K562 (cell line): Measurements from ENCODE around the gene VAC14. TPM values are rescaled to one million over a fixed set of nuclear protein-coding genes. Genes with fewer than 3 reads are reported as not detected.

Experiments
- ATAC-seq: fragments of 200-7000 bp; cut with Tn5 transposase; 3 replicates; pipeline ENCODE4 v1.9.1; 2020; ENCODE audit warnings: moderate library complexity
- BruUV-seq: library from RNA; stranded (reverse); fragments of 400-500 nt; replicated peaks from 2 replicates; lab custom pipeline; 2021; lab: Mats Ljungman, UMichigan
- CTCF ChIA-PET: fragments of 300-600 bp; formaldehyde crosslinking; extraction: SDS; loops from one replicate; lab custom pipeline; 2021; ENCODE audit warnings: low intra/inter-chr PET ratio; lab: Yijun Ruan, JAX
- POLR2A ChIA-PET: fragments of 300-600, 350-650 bp; sonication (Branson Sonifier 250); formaldehyde crosslinking; extraction: SDS; loops from one replicate; lab custom pipeline; 2021; ENCODE audit warnings: antibody characterized with exemption, inconsistent platforms; lab: Yijun Ruan, JAX
- DNase-seq, 4 experiments: peaks; one replicate each; pipeline versions ENCODE4 v3.0.0 to v3.0.0-alpha.2; 2011 to 2018; ENCODE audit warnings: low spot score in 3 of 4, mixed read lengths in 3 of 4; ENCODE audit errors: extremely low read depth in 1 of 4
- FAIRE-seq: peaks from 2 replicates; lab custom pipeline; 2011; peaks lifted over from hg19 to GRCh38; lab: Jason Lieb, UNC
- H2AFZ ChIP-seq: 2 replicates; pipeline ENCODE4 v1.6.0; 2011; ENCODE audit warnings: low read depth, low read length, control low read depth, inconsistent platforms
- H3K27ac ChIP-seq: fragments of 200-600 bp; 3 replicates; pipeline ENCODE4 v1.8.0; 2011; ENCODE audit warnings: low read depth, mild to moderate bottlenecking, control low read depth, inconsistent platforms, low read length, moderate library complexity, mixed read lengths; ENCODE audit errors: extremely low read depth
- H3K27me3 ChIP-seq, 2 experiments: fragments of 300-600 bp in 1 of 2; 2 replicates in 1 of 2; 3 replicates in 1 of 2; pipeline versions ENCODE4 v1.6.0 to v1.8.0; 2011; ENCODE audit warnings: inconsistent platforms in 2 of 2, low read length in 2 of 2, mild to moderate bottlenecking in 1 of 2, mixed read lengths in 1 of 2, moderate library complexity in 1 of 2; ENCODE audit not compliant: control insufficient read depth in 2 of 2, insufficient read depth in 2 of 2
- H3K36me3 ChIP-seq: fragments of 300-600 bp; 3 replicates; pipeline ENCODE4 v1.8.0; 2011; ENCODE audit warnings: mild to moderate bottlenecking, low read length, inconsistent platforms; ENCODE audit not compliant: control insufficient read depth, insufficient read depth
- H3K4me1 ChIP-seq, 2 experiments: fragments of 200-600 bp in 1 of 2; replicated peaks in 1 of 2; 2 replicates in 1 of 2; 3 replicates in 1 of 2; pipeline versions ENCODE4 v1.5.1 to v1.8.0; 2011; ENCODE audit warnings: inconsistent platforms in 2 of 2, low read length in 2 of 2, mild to moderate bottlenecking in 1 of 2, mixed read lengths in 1 of 2, moderate library complexity in 1 of 2; ENCODE audit not compliant: control insufficient read depth in 2 of 2, insufficient read depth in 2 of 2
- H3K4me2 ChIP-seq: 2 replicates; pipeline ENCODE4 v1.6.1; 2011; ENCODE audit warnings: low read length, control low read depth, inconsistent platforms, mixed read lengths; ENCODE audit not compliant: insufficient read depth
- H3K4me3 ChIP-seq: fragments of 200-600 bp; sonication (generic), shearing (Covaris generic); 2 replicates; pipeline ENCODE4 v1.5.1; 2016; ENCODE audit warnings: control low read depth, inconsistent platforms
- H3K79me2 ChIP-seq: fragments of 200-600 bp; 3 replicates; pipeline ENCODE4 v1.8.0; 2011; ENCODE audit warnings: low read length, inconsistent platforms; ENCODE audit not compliant: control insufficient read depth, insufficient read depth
- H3K9ac ChIP-seq, 2 experiments: 2 replicates each; pipeline versions ENCODE4 v1.6.0 to v1.6.1; 2011; ENCODE audit warnings: low read depth in 2 of 2, low read length in 2 of 2, control low read depth in 1 of 2, inconsistent platforms in 1 of 2, mild to moderate bottlenecking in 1 of 2, mixed read lengths in 1 of 2; ENCODE audit not compliant: insufficient read depth in 1 of 2
- H3K9me1 ChIP-seq: one replicate; pipeline ENCODE4 v1.6.0; 2011; ENCODE audit warnings: inconsistent platforms, mild to moderate bottlenecking, low read length, moderate library complexity; ENCODE audit not compliant: control insufficient read depth, insufficient read depth
- H3K9me3 ChIP-seq: replicated peaks from 2 replicates; pipeline ENCODE4 v1.5.1; 2011; ENCODE audit warnings: low read depth, low read length, inconsistent platforms; ENCODE audit not compliant: control insufficient read depth, insufficient read depth
- H4K20me1 ChIP-seq: replicated peaks from 2 replicates; pipeline ENCODE4 v1.6.1; 2011; ENCODE audit warnings: low read length, inconsistent platforms, mixed read lengths; ENCODE audit not compliant: control insufficient read depth, insufficient read depth
- FIP1L1 ChIP-seq: fragments of 200-400 bp; formaldehyde crosslinking; IDR thresholded peaks from 2 replicates; pipeline ENCODE4 v1.6.1; 2018; ENCODE audit warnings: mild to moderate bottlenecking, low read depth, low read length; ENCODE audit not compliant: poor library complexity, severe bottlenecking
- JUNB ChIP-seq: fragments of 450-650 bp; formaldehyde crosslinking; conservative IDR thresholded peaks from 2 replicates; pipeline ENCODE4 v1.4.0; 2020; ENCODE audit warnings: mild to moderate bottlenecking
- KLF13 ChIP-seq: fragments of 450-650 bp; IDR thresholded peaks from 2 replicates; pipeline ENCODE4 v1.6.1; 2016; ENCODE audit warnings: missing genetic modification characterization, low read depth, mild to moderate bottlenecking, missing compliant biosample characterization, moderate library complexity, borderline replicate concordance
- MIER1 ChIP-seq: fragments of 450-650 bp; IDR thresholded peaks from 2 replicates; pipeline ENCODE4 v1.6.1; 2016; ENCODE audit warnings: antibody characterized with exemption, mild to moderate bottlenecking, low read depth
- MTA1 ChIP-seq: fragments of 450-650 bp; IDR thresholded peaks from 2 replicates; pipeline ENCODE4 v1.6.1; 2017; ENCODE audit warnings: borderline replicate concordance
- RAD21 ChIP-seq, 2 experiments: fragments of 250-450 bp in 1 of 2; fragments of 450-650 bp in 1 of 2; sonication (Bioruptor Pico) in 1 of 2; formaldehyde crosslinking in 1 of 2; IDR thresholded peaks in 1 of 2; conservative IDR thresholded peaks in 1 of 2; 2 replicates each; pipeline versions ENCODE4 v1.4.0 to v1.8.0; 2020 to 2022; ENCODE audit warnings: mild to moderate bottlenecking in 2 of 2, moderate library complexity in 1 of 2
- STAG1 ChIP-seq: sonication (generic); formaldehyde crosslinking; IDR thresholded peaks from 2 replicates; pipeline ENCODE4 v1.5.0; 2020; ENCODE audit warnings: missing genetic modification reagents, borderline replicate concordance
- TCF7L2 ChIP-seq: fragments of 150-350 bp; IDR thresholded peaks from 2 replicates; pipeline ENCODE4 v1.6.1; 2016; ENCODE audit warnings: low read depth, mild to moderate bottlenecking, low read length, moderate library complexity
- YBX1 ChIP-seq: fragments of 450-650 bp; IDR thresholded peaks from 2 replicates; pipeline ENCODE4 v1.7.1; 2016; ENCODE audit warnings: mild to moderate bottlenecking
- WGBS: fragments of 100-300 bp; shearing (Covaris generic); methylation state at CpG from one replicate; pipeline ENCODE4 v1.1.6; 2016; ENCODE audit warnings: low coverage, mixed read lengths; ENCODE audit not compliant: insufficient coverage; ENCODE audit errors: missing lambda C conversion rate; 5-methylcytosine and 5-hydroxymethylcytosine counted together
- in situ Hi-C: fragments of 300-500 bp; cut with MboI; formaldehyde crosslinking; loops from 4 replicates; pipeline ENCODE4 v1.15.0; 2018; ENCODE audit warnings: inconsistent platforms, mixed read lengths
- intact Hi-C: fragments of 100-400 bp; cut with micrococcal nuclease; formaldehyde crosslinking; loops from 2 replicates; pipeline ENCODE4 v1.14.2; 2022
- polyA plus RNA-seq, 8 experiments: library from polyadenylated mRNA; depleted of rRNA in 4 of 8; stranded (reverse) in 5 of 8; unstranded in 3 of 8; fragments of >200 nt; fragmentation: Nextera tagmentation in 2 of 8; fragmentation: Illumina TruSeq in 1 of 8; extraction: Ambion mirVana in 2 of 8; extraction: Trizol in 1 of 8; gene quantifications; 2 replicates each; pipeline versions ENCODE4 v1.2.1 to v1.2.3, GENCODE V29; 2011 to 2014; ENCODE audit warnings: inconsistent platforms in 1 of 8, missing spikeins in 1 of 8
- total RNA-seq, 7 experiments: library from RNA; depleted of rRNA in 6 of 7; stranded (reverse); fragments of >200 nt in 6 of 7; fragmentation: Illumina TruSeq in 2 of 7; extraction: Trizol in 2 of 7; gene quantifications; 2 replicates each; pipeline versions ENCODE4 v1.2.1 to v1.2.3, GENCODE V29; 2011 to 2021; ENCODE audit warnings: low replicate concordance in 1 of 7
- TF ChIP-seq, protein P1 (sequence below): sonication (generic); formaldehyde crosslinking; IDR thresholded peaks from 2 replicates; pipeline ENCODE4 v1.8.0; 2023; ENCODE audit warnings: mild to moderate bottlenecking, missing genetic modification reagents
- TF ChIP-seq, protein P2 (sequence below), 3 experiments: IDR thresholded peaks in 2 of 3; conservative IDR thresholded peaks in 1 of 3; 2 replicates each; pipeline ENCODE4 v1.5.1; 2011 to 2012; ENCODE audit warnings: low read length in 3 of 3, mild to moderate bottlenecking in 3 of 3, control low read depth in 2 of 3, improper control_type of control experiment in 1 of 3, inconsistent platforms in 1 of 3, low read depth in 1 of 3, mixed read lengths in 1 of 3, moderate library complexity in 1 of 3; ENCODE audit not compliant: insufficient read depth in 2 of 3
- TF ChIP-seq, protein P3 (sequence below): sonication (generic); formaldehyde crosslinking; IDR thresholded peaks from 2 replicates; pipeline ENCODE4 v1.8.0; 2022; ENCODE audit warnings: missing genetic modification reagents, mild to moderate bottlenecking, borderline replicate concordance
- TF ChIP-seq, protein P4 (sequence below): IDR thresholded peaks from 2 replicates; pipeline ENCODE4 v1.6.1; 2016; ENCODE audit warnings: missing genetic modification characterization, missing compliant biosample characterization

Gene VAC14
- total and polyA plus RNA-seq, 9 of the 15 experiments (the other 6 are each of a cell fraction or from before 2014, with no cell fraction given), result 1.3 to 41.6 (median 26.6) TPM

DNA sequence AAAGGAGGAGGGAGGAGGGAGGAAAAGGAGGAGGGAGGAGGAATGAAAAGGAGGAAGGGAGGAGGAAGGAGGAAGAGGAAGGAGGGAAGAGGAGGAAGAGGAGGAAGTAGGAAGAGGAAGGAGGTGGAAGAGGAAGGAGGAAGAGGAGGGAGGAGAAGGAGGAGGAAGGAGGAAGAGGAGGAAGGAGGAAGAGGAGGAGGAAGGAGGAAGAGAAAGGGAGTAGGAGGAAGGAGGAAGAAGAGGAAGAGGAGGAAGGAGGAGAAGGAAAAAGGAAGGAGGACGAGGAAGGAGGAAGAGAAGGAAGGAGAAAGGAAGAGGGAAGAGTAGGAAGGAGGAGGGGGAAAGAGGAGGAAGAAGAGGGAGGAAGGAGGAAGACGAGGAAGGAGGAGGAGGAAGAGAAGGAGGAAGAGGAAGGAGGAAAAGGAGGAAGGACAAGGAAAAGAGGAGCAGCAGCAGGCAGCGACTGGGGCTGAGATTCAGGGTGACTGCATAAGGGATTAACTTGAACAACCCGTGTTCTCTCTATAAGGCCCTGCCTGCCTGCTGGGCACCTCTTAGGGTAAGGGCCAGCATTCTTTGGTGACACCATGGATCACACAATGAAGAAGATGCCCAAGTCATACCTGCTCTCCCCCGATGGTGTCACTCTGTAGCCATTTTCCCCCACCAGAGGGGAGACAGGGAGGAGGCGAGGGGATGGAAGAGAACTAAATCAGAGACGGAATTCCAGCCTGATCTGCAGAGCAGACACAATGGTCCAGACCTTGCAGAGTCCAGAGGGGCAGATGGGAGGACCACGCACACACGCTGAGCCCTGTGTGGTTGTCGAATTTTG is 156.0 kb downstream of the VAC14 start:
- no peaks in the 10 kb centered on the region; the same call in 1 of the 2 replicates for H4K20me1 ChIP-seq
- no peaks in the 10 kb centered on the region for H3K79me2 ChIP-seq
- H3K9me3 ChIP-seq, result no peaks in the 10 kb centered on the region
- no peak overlapping the region for H3K9ac ChIP-seq
- H3K9me1 ChIP-seq, result no peaks in the 10 kb centered on the region
- ATAC-seq, result peak; percentile 63
- WGBS, result 6% methylated on average over 9 of the region's 10 CpGs
- intact Hi-C loops (no loop called here), in situ Hi-C loops (no loop called here)
- H3K4me2 ChIP-seq, result no peak overlapping the region
- no peaks in the 10 kb centered on the region for H3K36me3 ChIP-seq
- peaks cover 20 to 47% of the 10 kb centered on the region in 2 experiments; a peak in 4 of 5 replicates for H3K27me3 ChIP-seq
- H3K4me1 ChIP-seq, result peaks cover 0 to 12% of the 10 kb centered on the region in 2 experiments; a peak in 2 of 5 replicates
- no peak overlapping the region for H2AFZ ChIP-seq
- DNase-seq, result peak in 1 of 4 experiments; percentile 34
- no TSS peak for BruUV-seq
- CTCF ChIA-PET, result no interaction called here
- POLR2A ChIA-PET, result no interaction called here
- H3K4me3 ChIP-seq, result no peak overlapping the region
- FAIRE-seq, result no peak
- no peak overlapping the region for H3K27ac ChIP-seq
- TF ChIP-seq STAG1 (CRISPR knock-in tag), result no peak
- peak; percentile 39; the same call in 1 of the 2 replicates for TF ChIP-seq MTA1
- no peak for TF ChIP-seq KLF13
- no peak for TF ChIP-seq FIP1L1
- TF ChIP-seq MIER1, result no peak
- TF ChIP-seq, protein P1, sequence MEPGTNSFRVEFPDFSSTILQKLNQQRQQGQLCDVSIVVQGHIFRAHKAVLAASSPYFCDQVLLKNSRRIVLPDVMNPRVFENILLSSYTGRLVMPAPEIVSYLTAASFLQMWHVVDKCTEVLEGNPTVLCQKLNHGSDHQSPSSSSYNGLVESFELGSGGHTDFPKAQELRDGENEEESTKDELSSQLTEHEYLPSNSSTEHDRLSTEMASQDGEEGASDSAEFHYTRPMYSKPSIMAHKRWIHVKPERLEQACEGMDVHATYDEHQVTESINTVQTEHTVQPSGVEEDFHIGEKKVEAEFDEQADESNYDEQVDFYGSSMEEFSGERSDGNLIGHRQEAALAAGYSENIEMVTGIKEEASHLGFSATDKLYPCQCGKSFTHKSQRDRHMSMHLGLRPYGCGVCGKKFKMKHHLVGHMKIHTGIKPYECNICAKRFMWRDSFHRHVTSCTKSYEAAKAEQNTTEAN (CRISPR knock-in tag), result no peak
- no peak for TF ChIP-seq JUNB (CRISPR knock-in tag)
- no peak for TF ChIP-seq TCF7L2
- peak in 1 of 2 experiments; percentile 52; a peak in 2 of 4 replicates for TF ChIP-seq RAD21 (CRISPR knock-in tag; conservative IDR thresholded peaks at IDR 0.05 in 1 of 2, IDR thresholded peaks at IDR 0.05 in 1 of 2)
- TF ChIP-seq, protein P2, sequence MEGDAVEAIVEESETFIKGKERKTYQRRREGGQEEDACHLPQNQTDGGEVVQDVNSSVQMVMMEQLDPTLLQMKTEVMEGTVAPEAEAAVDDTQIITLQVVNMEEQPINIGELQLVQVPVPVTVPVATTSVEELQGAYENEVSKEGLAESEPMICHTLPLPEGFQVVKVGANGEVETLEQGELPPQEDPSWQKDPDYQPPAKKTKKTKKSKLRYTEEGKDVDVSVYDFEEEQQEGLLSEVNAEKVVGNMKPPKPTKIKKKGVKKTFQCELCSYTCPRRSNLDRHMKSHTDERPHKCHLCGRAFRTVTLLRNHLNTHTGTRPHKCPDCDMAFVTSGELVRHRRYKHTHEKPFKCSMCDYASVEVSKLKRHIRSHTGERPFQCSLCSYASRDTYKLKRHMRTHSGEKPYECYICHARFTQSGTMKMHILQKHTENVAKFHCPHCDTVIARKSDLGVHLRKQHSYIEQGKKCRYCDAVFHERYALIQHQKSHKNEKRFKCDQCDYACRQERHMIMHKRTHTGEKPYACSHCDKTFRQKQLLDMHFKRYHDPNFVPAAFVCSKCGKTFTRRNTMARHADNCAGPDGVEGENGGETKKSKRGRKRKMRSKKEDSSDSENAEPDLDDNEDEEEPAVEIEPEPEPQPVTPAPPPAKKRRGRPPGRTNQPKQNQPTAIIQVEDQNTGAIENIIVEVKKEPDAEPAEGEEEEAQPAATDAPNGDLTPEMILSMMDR (IDR thresholded peaks at IDR 0.05 in 2 of 3, conservative IDR thresholded peaks at IDR 0.05 in 1 of 3; ENCODE audit: insufficient read depth in 2 of 3, low read depth in 1 of 3, low read length in 3 of 3), result peak; percentile 32 to 52 (median 32); a peak in 4 of 6 replicates
- TF ChIP-seq, protein P3, sequence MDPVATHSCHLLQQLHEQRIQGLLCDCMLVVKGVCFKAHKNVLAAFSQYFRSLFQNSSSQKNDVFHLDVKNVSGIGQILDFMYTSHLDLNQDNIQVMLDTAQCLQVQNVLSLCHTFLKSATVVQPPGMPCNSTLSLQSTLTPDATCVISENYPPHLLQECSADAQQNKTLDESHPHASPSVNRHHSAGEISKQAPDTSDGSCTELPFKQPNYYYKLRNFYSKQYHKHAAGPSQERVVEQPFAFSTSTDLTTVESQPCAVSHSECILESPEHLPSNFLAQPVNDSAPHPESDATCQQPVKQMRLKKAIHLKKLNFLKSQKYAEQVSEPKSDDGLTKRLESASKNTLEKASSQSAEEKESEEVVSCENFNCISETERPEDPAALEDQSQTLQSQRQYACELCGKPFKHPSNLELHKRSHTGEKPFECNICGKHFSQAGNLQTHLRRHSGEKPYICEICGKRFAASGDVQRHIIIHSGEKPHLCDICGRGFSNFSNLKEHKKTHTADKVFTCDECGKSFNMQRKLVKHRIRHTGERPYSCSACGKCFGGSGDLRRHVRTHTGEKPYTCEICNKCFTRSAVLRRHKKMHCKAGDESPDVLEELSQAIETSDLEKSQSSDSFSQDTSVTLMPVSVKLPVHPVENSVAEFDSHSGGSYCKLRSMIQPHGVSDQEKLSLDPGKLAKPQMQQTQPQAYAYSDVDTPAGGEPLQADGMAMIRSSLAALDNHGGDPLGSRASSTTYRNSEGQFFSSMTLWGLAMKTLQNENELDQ (CRISPR knock-in tag), result no peak
- TF ChIP-seq, protein P4, sequence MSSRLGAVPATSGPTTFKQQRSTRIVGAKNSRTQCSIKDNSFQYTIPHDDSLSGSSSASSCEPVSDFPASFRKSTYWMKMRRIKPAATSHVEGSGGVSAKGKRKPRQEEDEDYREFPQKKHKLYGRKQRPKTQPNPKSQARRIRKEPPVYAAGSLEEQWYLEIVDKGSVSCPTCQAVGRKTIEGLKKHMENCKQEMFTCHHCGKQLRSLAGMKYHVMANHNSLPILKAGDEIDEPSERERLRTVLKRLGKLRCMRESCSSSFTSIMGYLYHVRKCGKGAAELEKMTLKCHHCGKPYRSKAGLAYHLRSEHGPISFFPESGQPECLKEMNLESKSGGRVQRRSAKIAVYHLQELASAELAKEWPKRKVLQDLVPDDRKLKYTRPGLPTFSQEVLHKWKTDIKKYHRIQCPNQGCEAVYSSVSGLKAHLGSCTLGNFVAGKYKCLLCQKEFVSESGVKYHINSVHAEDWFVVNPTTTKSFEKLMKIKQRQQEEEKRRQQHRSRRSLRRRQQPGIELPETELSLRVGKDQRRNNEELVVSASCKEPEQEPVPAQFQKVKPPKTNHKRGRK (tag), result peak; percentile 94
- TF ChIP-seq YBX1, result 0 out of 2 replicates have a peak, but pooled peaks have one; percentile 22
